Smooth muscle cell (in vitro differentiated cells): ENCODE measurements around the gene MGAT4A. TPM values are rescaled to one million over a fixed set of nuclear protein-coding genes. Genes with fewer than 3 reads are reported as not detected.

Experiments
- DNase-seq: peaks from one replicate; lab custom pipeline; 2025; ENCODE audit not compliant: unreplicated experiment; lab: John Stamatoyannopoulos, UW
- H2AFZ ChIP-seq: fragments of 200-600 bp; sonication (generic); 2 replicates; pipeline ENCODE4 v1.6.0; 2016; ENCODE audit warnings: antibody characterized with exemption, low read depth, mild to moderate bottlenecking
- H3F3A ChIP-seq: fragments of 200-600 bp; sonication (generic); 2 replicates; pipeline ENCODE4 v1.6.0; 2017; ENCODE audit warnings: antibody characterized with exemption, low read depth
- H3K27ac ChIP-seq: fragments of 200-600 bp; sonication (generic); 2 replicates; pipeline ENCODE4 v1.5.1; 2016; ENCODE audit warnings: low read depth, mild to moderate bottlenecking
- H3K27me3 ChIP-seq: fragments of 200-600 bp; sonication (generic); 2 replicates; pipeline ENCODE4 v1.6.1; 2016; ENCODE audit warnings: low read depth, mild to moderate bottlenecking
- H3K36me3 ChIP-seq: fragments of 200-600 bp; sonication (generic); 2 replicates; pipeline ENCODE4 v1.5.1; 2016; ENCODE audit warnings: low read depth
- H3K4me1 ChIP-seq: fragments of 200-600 bp; sonication (generic); 2 replicates; pipeline ENCODE4 v1.5.1; 2016; ENCODE audit warnings: low read depth
- H3K4me2 ChIP-seq: fragments of 200-600 bp; sonication (generic); 2 replicates; pipeline ENCODE4 v1.6.0; 2016; ENCODE audit warnings: mild to moderate bottlenecking
- H3K4me3 ChIP-seq: fragments of 200-600 bp; sonication (generic); 2 replicates; pipeline ENCODE4 v1.5.1; 2016; ENCODE audit warnings: mild to moderate bottlenecking
- H3K79me2 ChIP-seq: fragments of 200-600 bp; sonication (generic); 2 replicates; pipeline ENCODE4 v1.6.0; 2016; ENCODE audit warnings: low read depth, mild to moderate bottlenecking
- H3K9ac ChIP-seq: fragments of 200-600 bp; sonication (generic); 2 replicates; pipeline ENCODE4 v1.6.0; 2016; ENCODE audit warnings: low read depth
- H3K9me3 ChIP-seq: fragments of 200-600 bp; sonication (generic); replicated peaks from 2 replicates; pipeline ENCODE4 v1.5.1; 2016; ENCODE audit warnings: low read depth
- H4K20me1 ChIP-seq: fragments of 200-600 bp; sonication (generic); 2 replicates; pipeline ENCODE4 v1.6.0; 2016; ENCODE audit warnings: low read depth
- WGBS: methylation state at CpG from one replicate; pipeline ENCODE4 v1.1.7; 2016; ENCODE audit warnings: low lambda C conversion rate; 5-methylcytosine and 5-hydroxymethylcytosine counted together
- polyA plus RNA-seq: library from polyadenylated mRNA; unstranded; fragments of >200 nt; fragmentation: Nextera tagmentation; extraction: Ambion mirVana; gene quantifications from 2 replicates; pipeline ENCODE4 v1.2.1, GENCODE V29; 2016
- total RNA-seq: library from RNA; depleted of rRNA; stranded (reverse); fragments of >200 nt; gene quantifications from 2 replicates; pipeline ENCODE4 v1.2.3, GENCODE V29; 2014
- TF ChIP-seq, protein P1 (sequence below): fragments of 200-600 bp; sonication (generic); IDR thresholded peaks from 2 replicates; pipeline ENCODE4 v1.5.1; 2017; ENCODE audit warnings: borderline replicate concordance, mild to moderate bottlenecking, antibody characterized with exemption; ENCODE audit not compliant: insufficient read depth, poor library complexity, severe bottlenecking

Gene MGAT4A
- total and polyA plus RNA-seq, 2 experiments from 2014 or later: 1.4 to 8.9 TPM

DNA sequence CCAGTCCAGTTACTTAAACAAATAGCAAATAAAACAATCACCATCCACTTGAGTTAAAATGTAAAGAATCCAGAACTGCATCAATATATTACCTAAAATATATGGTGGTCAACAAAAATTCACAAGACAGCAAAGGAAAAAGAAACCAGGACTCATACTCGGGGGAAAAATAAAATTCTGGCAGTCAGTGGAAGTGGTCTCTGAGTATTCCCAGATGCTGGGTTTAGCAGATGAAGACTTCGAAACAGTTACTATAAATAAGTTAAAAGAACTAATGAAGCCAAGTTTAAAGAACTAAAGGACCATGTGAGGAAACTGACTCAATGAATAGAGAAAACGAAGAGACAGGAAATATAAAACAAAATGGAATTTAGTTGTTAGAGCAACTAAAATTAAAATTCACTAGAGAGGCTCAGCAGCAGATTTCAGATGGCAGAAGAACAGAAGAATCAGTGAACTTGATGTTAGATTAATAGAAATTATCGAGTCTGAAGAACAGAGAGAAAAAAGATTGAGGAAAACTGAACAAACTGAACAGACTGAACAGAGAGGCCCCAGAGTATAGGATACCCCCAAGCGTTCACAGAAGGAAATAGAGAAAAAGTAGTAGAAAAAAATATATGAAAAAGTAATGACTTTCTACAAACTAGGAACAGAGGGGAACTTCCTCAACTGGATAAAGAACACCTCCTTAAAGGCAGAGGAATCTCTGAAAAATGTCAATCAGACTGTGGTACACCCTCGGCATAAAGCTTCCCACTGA, 27.9 kb downstream of the MGAT4A start:
- H4K20me1 ChIP-seq: no peaks in the 10 kb centered on the region
- no peaks in the 10 kb centered on the region for H3K79me2 ChIP-seq
- peak overlapping the region; percentile 68 for H3K27ac ChIP-seq
- H3F3A ChIP-seq: peaks cover 21% of the 10 kb centered on the region
- no peaks in the 10 kb centered on the region for H3K36me3 ChIP-seq
- peak overlapping the region; percentile 35 for H3K4me3 ChIP-seq
- H3K4me2 ChIP-seq: peak overlapping the region; percentile 78
- DNase-seq: no peak
- TF ChIP-seq, protein P1, sequence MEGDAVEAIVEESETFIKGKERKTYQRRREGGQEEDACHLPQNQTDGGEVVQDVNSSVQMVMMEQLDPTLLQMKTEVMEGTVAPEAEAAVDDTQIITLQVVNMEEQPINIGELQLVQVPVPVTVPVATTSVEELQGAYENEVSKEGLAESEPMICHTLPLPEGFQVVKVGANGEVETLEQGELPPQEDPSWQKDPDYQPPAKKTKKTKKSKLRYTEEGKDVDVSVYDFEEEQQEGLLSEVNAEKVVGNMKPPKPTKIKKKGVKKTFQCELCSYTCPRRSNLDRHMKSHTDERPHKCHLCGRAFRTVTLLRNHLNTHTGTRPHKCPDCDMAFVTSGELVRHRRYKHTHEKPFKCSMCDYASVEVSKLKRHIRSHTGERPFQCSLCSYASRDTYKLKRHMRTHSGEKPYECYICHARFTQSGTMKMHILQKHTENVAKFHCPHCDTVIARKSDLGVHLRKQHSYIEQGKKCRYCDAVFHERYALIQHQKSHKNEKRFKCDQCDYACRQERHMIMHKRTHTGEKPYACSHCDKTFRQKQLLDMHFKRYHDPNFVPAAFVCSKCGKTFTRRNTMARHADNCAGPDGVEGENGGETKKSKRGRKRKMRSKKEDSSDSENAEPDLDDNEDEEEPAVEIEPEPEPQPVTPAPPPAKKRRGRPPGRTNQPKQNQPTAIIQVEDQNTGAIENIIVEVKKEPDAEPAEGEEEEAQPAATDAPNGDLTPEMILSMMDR: no peak
- WGBS: 41% methylated on average over 6 of the region's 6 CpGs
- peak overlapping the region; percentile 94 for H2AFZ ChIP-seq
- no peaks in the 10 kb centered on the region for H3K27me3 ChIP-seq
- no peak overlapping the region for H3K9ac ChIP-seq
- no peaks in the 10 kb centered on the region for H3K4me1 ChIP-seq
- H3K9me3 ChIP-seq: no peaks in the 10 kb centered on the region

DNA sequence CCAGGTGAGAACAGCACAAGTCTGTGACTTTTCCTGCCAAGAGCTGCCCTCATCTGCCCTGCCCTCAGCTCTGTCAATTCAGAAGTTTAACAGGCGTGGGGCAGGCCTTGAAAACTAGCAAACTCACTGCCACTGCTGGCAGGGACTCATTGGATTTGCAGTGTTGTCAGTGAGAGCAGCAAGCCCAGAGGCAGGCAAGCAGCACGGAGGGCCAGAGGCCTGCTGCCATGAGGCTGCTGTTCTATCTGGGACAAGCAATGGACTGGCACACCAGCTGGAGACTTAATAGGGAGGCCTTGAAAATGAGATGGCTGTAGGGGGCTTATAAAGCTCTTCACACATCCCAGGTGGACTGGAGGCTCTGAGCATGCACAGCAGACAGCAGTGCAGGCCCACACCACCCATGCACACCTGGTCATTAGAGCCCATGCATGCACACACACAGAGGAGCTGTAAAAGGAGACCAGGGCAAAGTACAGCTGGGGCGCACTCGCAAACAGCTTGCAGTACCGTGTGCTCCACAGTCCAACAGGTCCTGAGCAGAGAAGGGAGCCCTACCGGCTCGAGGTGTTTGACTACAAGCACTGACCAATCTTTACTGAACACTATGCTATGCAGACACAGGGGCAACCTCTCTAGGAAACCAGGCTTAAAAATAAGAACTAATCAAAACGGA, 28.7 kb downstream of the MGAT4A start:
- Histone ChIP-seq H3K4me3 (peak overlapping the region; percentile 35), H3K36me3 (no peaks in the 10 kb centered on the region), H2AFZ (peak overlapping the region; percentile 94), H3K4me2 (peak overlapping the region; percentile 78), H3K79me2 (no peaks in the 10 kb centered on the region), H4K20me1 (no peaks in the 10 kb centered on the region), H3F3A (peaks cover 21% of the 10 kb centered on the region), H3K9ac (no peak overlapping the region), H3K27ac (peak overlapping the region; percentile 68), H3K27me3 (no peaks in the 10 kb centered on the region), H3K9me3 (no peaks in the 10 kb centered on the region), H3K4me1 (no peaks in the 10 kb centered on the region)
- WGBS: 65% methylated on average over 8 of the region's 8 CpGs
- TF ChIP-seq, protein P1: no peak
- no peak for DNase-seq

DNA sequence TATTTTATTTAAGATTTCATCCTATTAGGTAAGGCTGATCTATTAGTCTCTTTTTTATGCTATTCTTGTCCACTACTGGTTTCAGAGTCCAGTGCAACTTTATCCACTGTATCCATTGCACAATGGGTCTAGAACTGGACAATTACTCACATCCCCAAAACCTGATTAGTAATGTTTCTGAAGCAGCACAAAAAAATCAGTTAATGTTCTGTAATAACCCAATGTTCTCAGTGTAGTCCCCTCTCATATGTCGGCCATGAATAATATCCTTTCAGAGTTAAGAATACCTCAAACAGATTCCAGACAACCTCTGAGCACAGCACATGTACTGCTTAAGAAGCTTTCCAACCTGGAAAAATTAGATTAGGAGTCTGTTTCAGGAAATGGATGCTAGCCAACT, 29.7 kb downstream of the MGAT4A start:
- no peaks in the 10 kb centered on the region for H3K9me3 ChIP-seq
- H3F3A ChIP-seq: peaks cover 21% of the 10 kb centered on the region
- 81% methylated on average over 1 of the region's 1 CpG for WGBS
- H3K4me3 ChIP-seq: no peak overlapping the region
- H3K4me2 ChIP-seq: no peak overlapping the region
- no peak overlapping the region for H3K27ac ChIP-seq
- H3K27me3 ChIP-seq: no peaks in the 10 kb centered on the region
- H3K79me2 ChIP-seq: no peaks in the 10 kb centered on the region
- TF ChIP-seq, protein P1: no peak
- DNase-seq: no peak
- H4K20me1 ChIP-seq: no peaks in the 10 kb centered on the region
- H3K36me3 ChIP-seq: no peaks in the 10 kb centered on the region
- H2AFZ ChIP-seq: no peak overlapping the region
- no peak overlapping the region for H3K9ac ChIP-seq
- no peaks in the 10 kb centered on the region for H3K4me1 ChIP-seq
